Activated T-cell treated with anti-CD3 and anti-CD28 coated beads, Interleukin-2, amount 50 U/mL, for 72 hours (primary cell): Measurements from ENCODE around the gene PLA2G2C. TPM values are rescaled to one million over a fixed set of nuclear protein-coding genes. Genes with fewer than 3 reads are reported as not detected.
A peak's percentile ranks its signal among the peaks of the same experiment; 100 is the strongest.

Experiments
- ATAC-seq, 2 donors: fragments of 150-1000 bp; cut with Tn5 transposase; replicated peaks in 1 of 2; 2 replicates each; pipeline ENCODE4 v1.10.0; 2021; ENCODE audit warnings: moderate library complexity in 2 of 2, mild to moderate bottlenecking in 1 of 2
- DNase-seq, 2 donors: peaks; one replicate each; pipeline ENCODE4 v3.0.0; 2021 to 2022; ENCODE audit warnings: mixed read lengths in 1 of 2
- H3K27ac Mint-ChIP-seq: one replicate; pipeline ENCODE4 v1.8.0; 2022; ENCODE audit warnings: mild to moderate bottlenecking, moderate library complexity, mixed read lengths
- H3K27me3 Mint-ChIP-seq: one replicate; pipeline ENCODE4 v1.8.0; 2022; ENCODE audit warnings: low read depth, mixed read lengths
- H3K36me3 Mint-ChIP-seq, 2 donors: one replicate each; pipeline ENCODE4 v1.8.0; 2022; ENCODE audit warnings: mixed read lengths in 2 of 2, mild to moderate bottlenecking in 1 of 2; ENCODE audit not compliant: insufficient read depth in 2 of 2
- H3K4me1 Mint-ChIP-seq: one replicate; pipeline ENCODE4 v1.8.0; 2022; ENCODE audit warnings: low read depth, mixed read lengths
- H3K4me3 Mint-ChIP-seq, 2 donors: one replicate each; pipeline ENCODE4 v1.8.0; 2022; ENCODE audit warnings: mild to moderate bottlenecking in 2 of 2, mixed read lengths in 2 of 2, moderate library complexity in 2 of 2
- H3K9me3 Mint-ChIP-seq, 2 donors: one replicate each; pipeline ENCODE4 v1.8.0; 2022; ENCODE audit warnings: mixed read lengths in 2 of 2
- total RNA-seq, 2 donors: library from RNA; stranded (reverse); gene quantifications; one replicate each; pipeline ENCODE4 v1.2.3, GENCODE V29; 2022

The PLA2G2C gene
- total RNA-seq, 2 donors from 2014 or later, result 3.1 to 3.3 TPM

DNA sequence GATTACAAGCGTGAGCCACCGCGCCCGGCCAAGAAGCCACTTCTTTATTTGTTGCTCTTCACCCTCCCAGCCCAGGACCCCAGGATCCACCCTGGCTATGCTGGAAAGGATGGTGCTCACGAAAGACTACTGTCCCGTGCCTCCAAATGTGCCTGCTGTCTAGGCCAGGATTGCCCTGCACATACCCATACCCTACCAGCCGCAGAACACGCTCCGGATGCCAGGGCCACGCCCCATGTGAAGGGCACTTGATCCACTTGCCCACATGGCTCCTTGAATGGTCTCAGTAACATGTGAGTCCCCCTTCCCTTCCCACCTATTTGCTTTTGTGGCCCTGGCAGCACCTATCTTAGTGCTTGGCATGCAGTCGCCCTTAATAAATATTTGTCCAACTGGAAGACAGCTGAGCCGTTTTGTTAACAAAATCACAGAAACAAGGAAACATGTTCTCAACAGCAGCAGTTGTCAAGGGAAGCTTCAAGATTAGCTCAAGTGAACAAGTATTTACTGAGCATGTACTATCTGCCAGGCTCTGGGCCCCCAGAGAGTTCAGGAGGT, 14.2 kb downstream of the PLA2G2C start:
- H3K27me3 Mint-ChIP-seq, result peaks cover 6% of the 10 kb centered on the region
- peaks cover 51% of the 10 kb centered on the region for H3K4me1 Mint-ChIP-seq
- ATAC-seq (no peak), DNase-seq (no peak)
- H3K9me3 Mint-ChIP-seq, result no peaks in the 10 kb centered on the region
- no peak overlapping the region for H3K27ac Mint-ChIP-seq
- H3K36me3 Mint-ChIP-seq, result no peaks in the 10 kb centered on the region
- H3K4me3 Mint-ChIP-seq, result no peak overlapping the region

DNA sequence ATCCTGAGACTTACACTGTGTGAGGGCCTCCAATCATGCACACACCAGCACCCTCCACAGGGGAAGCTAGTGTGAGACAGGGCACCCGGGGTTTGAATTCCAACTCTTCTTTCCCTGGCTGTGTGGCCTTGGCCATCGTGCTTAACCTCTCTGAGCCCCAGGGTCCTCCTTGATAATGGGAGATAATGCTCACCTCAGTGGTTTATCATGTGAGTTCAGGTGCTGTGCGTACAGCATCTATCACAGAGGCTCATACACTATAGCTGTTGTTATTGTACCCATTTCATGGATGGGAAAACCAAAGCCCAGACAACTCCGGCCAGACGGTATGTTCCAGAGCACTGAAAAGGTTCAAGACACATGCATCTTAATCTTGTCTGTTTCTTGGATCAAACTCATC, 16.4 kb downstream of the PLA2G2C start:
- peaks cover 1 to 5% of the 10 kb centered on the region in 2 donors for H3K36me3 Mint-ChIP-seq

DNA sequence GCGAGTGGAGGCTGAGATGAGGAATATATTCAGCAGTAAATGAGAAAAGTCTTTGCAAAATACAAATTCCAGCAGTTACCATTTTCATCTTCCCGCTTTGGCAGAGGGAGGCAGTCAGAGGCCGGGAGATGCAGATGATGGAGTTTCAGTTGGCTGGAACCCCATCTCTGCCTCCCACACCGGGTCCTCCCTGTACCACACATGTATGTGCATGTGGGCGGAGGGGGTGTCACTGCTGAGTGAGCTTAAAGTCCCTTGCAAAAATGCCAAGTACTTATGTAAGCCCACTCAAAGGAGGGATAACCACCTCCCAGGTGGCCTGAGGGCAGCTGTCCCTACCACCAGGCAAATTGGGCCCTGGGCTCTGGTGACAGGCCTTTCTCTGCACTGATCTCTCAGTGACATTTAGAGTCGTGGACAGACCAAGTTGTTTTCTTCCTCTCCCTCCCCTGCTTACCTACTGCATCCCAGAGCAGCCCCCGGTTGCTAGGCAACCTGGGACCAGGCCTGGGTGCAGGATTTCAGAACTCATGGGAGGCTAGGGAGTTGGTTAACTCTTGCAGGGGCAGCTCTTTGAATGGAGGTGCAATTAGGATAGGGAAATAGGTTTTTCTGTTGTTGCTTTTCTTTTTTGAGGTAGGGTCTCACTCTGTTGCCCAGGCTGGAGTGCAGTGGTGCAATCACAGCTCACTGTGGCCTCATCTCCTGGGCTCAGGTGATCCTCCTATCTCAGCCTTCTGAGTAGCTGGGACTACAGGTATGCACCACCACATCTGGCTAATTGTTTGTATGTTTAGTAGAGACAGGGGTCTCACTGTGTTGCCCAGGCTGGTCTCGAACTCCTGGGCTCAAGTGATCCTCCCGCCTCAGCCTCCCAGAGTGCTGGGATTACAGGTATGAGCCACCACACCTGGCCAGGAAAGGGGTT, 17.5 kb downstream of the PLA2G2C start:
- no peak for ATAC-seq
- no peak overlapping the region for H3K4me3 Mint-ChIP-seq
- H3K27me3 Mint-ChIP-seq, result peaks cover 20% of the 10 kb centered on the region
- no peak for DNase-seq
- H3K27ac Mint-ChIP-seq, result no peak overlapping the region
- H3K9me3 Mint-ChIP-seq, result peaks cover 3 to 5% of the 10 kb centered on the region in 2 donors
- H3K36me3 Mint-ChIP-seq, result peaks cover 4 to 7% of the 10 kb centered on the region in 2 donors
- H3K4me1 Mint-ChIP-seq, result peaks cover 30% of the 10 kb centered on the region

More for the DNA sequence above, 16.4 kb downstream of the PLA2G2C start:
- Mint-ChIP-seq H3K27ac (no peak overlapping the region), H3K4me1 (peaks cover 38% of the 10 kb centered on the region), H3K4me3 (no peak overlapping the region), H3K9me3 (peaks cover 2 to 4% of the 10 kb centered on the region in 2 donors), H3K27me3 (peaks cover 15% of the 10 kb centered on the region)
- ATAC-seq, result no peak
- no peak for DNase-seq

DNA sequence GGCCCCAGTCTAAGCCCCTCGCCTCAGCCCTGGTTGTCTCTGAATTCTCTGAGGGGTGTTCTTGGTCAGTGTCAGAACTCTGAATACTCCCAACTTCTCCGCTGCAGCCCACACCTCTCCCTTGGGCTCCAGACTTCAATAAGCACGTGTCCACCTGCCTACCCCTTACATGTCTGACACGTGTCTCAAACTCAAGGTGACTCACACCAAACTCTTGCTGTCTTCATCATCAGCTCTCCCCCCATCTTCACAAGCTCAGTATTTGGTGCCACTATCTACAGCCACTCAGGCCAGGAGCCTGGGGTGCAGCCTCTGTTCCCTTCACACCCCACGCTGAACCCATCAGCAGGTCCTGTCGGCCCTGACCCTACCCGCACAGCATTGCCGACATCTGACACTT, 19.2 kb downstream of the PLA2G2C start:
- H3K36me3 Mint-ChIP-seq, result peaks cover 7 to 14% of the 10 kb centered on the region in 2 donors
- ATAC-seq, result no peak
- peaks cover 3 to 10% of the 10 kb centered on the region in 2 donors for H3K9me3 Mint-ChIP-seq
- peaks cover 19% of the 10 kb centered on the region for H3K4me1 Mint-ChIP-seq
- no peak overlapping the region for H3K27ac Mint-ChIP-seq
- peaks cover 20% of the 10 kb centered on the region for H3K27me3 Mint-ChIP-seq
- no peak overlapping the region for H3K4me3 Mint-ChIP-seq
- DNase-seq, result no peak

DNA sequence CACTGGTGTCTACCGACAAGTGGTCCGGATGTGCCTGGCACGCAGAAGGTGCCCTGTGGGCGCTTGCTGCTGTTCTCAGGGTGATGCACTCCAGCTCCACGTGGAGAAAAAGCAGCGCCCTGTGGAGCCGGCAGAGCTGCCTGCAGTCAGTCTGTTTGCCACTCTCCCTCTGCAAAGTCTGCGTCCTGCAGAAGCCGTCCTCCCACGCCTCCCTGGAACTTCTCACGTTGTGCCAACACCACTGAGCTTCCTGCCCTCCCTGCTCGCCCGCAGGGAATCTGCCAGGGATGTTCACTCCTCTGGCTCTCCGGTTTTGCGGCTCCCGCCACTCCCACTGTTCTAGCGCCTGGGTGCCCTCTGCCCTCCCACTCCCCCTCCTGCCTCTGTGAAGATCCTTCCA, 20.3 kb downstream of the PLA2G2C start:
- DNase-seq (no peak), ATAC-seq (no peak)
- Mint-ChIP-seq H3K4me3 (no peak overlapping the region), H3K9me3 (peaks cover 3 to 12% of the 10 kb centered on the region in 2 donors), H3K36me3 (peaks cover 7 to 16% of the 10 kb centered on the region in 2 donors), H3K4me1 (peaks cover 10% of the 10 kb centered on the region), H3K27me3 (peaks cover 20% of the 10 kb centered on the region), H3K27ac (no peak overlapping the region)

DNA sequence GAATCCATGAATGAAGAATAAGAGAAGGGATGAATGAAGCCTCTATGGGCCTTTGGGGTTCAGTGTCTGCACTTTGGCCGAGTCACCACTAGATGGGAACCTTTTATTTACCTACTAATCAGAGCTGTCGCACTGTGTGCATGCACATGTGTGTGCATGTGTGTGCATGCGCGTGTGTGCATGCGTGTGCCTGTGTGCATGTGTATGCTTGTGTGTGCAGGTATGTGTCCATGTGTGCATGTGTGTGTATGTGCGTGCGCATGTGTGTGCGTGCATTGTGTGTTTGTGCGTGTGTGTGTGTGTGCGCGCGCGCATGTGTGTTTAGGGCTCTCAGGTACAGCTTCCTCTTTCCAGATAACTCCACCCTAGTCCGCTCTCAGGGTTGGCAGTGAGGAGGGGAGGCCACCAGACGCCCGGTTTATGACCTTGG, 20.8 kb downstream of the PLA2G2C start:
- peaks cover 10% of the 10 kb centered on the region for H3K4me1 Mint-ChIP-seq
- H3K27ac Mint-ChIP-seq, result no peak overlapping the region
- DNase-seq (no peak), ATAC-seq (peak in 1 of 2 donors; percentile 27)
- peaks cover 20% of the 10 kb centered on the region for H3K27me3 Mint-ChIP-seq
- peaks cover 10 to 16% of the 10 kb centered on the region in 2 donors for H3K36me3 Mint-ChIP-seq
- H3K4me3 Mint-ChIP-seq, result no peak overlapping the region
- peaks cover 3 to 12% of the 10 kb centered on the region in 2 donors for H3K9me3 Mint-ChIP-seq

DNA sequence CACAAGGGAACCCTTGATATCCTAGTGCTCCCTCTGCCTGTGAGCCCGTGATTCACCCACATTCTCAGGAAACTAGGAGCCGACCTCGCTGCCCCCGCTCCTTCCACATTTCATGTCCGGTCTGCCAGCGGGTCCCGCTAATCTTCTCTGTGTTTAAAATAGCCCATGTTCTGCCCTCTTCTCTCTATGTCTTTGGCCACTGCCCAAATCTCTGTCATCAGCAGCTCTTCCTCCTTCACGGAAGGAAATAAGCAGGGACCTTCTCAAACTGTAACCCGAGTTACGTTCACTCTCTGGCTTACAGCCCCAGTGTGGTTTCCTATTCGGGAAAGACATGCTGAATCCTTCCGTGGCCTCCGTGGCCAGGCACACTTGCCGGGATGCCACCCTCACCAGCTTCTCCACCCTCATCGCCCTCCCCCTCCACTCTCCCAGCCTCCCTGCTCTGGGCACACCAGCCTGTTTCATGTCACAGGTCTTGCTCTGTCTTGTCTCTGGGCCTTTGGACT, 21.6 kb downstream of the PLA2G2C start:
- Mint-ChIP-seq H3K4me1 (peaks cover 10% of the 10 kb centered on the region), H3K36me3 (peaks cover 12 to 16% of the 10 kb centered on the region in 2 donors), H3K27me3 (peaks cover 20% of the 10 kb centered on the region), H3K9me3 (peaks cover 3 to 14% of the 10 kb centered on the region in 2 donors), H3K27ac (no peak overlapping the region), H3K4me3 (no peak overlapping the region)
- ATAC-seq (no peak), DNase-seq (no peak)

DNA sequence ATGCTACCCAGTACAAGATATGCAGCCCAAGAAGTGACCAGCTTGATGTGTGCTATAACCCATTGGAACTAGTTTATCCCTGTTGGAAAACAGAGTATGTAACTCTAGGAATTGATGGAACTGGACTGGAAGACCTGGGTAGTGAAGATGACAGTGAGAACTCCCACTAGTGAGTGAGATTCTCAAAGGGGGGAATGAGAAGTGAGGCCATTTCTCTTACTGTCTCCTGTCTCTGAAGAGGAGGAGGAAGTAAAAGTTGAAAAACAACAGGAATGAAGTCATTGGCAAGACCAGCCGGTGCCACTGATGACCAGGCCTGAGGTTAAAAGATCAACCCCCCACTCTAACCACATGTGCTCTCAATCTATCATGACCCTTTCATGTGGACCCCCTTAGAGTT, 26.3 kb downstream of the PLA2G2C start:
- Mint-ChIP-seq H3K27me3 (peaks cover 6% of the 10 kb centered on the region), H3K27ac (no peak overlapping the region), H3K36me3 (peaks cover 14% of the 10 kb centered on the region in 2 donors), H3K4me3 (no peak overlapping the region), H3K4me1 (no peaks in the 10 kb centered on the region), H3K9me3 (peaks cover 2 to 18% of the 10 kb centered on the region in 2 donors)
- ATAC-seq (no peak), DNase-seq (no peak)

DNA sequence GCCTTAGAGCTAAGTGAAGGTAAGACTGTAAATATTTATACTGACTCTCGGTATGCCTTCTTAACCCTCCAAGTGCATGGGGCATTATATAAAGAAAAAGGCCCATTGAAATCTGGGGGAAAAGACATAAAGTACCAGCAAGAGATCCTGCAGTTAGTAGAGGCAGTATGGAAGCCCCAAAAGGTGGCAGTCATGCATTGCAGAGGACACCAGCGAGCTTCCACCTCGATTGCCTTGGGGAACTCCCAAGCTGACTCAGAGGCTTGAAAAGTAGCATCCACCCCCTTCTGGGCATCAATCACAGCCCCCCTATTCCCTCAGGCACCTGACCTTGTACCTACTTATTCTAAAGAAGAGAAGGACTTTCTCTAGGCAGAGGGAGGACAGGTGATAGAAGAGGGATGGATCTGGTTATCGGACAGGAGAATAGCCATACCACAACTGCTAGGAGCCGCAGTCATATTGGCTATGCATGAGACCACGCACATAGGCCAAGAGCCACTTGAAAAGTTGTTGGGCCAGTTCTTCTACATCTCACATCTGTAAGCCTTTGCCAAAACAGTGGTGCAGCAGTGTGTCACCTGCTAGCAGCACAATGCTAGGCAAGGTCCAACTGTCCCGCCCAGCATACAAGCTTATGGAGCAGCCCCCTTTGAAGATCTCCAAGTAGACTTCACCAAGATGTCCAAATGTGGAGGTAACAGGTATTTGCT, 27.8 kb downstream of the PLA2G2C start:
- Mint-ChIP-seq H3K36me3 (peaks cover 11 to 12% of the 10 kb centered on the region in 2 donors), H3K9me3 (peaks cover 0 to 16% of the 10 kb centered on the region in 2 donors), H3K4me3 (no peak overlapping the region), H3K27me3 (no peaks in the 10 kb centered on the region), H3K27ac (no peak overlapping the region), H3K4me1 (peaks cover 10% of the 10 kb centered on the region)
- no peak for DNase-seq
- ATAC-seq, result no peak

DNA sequence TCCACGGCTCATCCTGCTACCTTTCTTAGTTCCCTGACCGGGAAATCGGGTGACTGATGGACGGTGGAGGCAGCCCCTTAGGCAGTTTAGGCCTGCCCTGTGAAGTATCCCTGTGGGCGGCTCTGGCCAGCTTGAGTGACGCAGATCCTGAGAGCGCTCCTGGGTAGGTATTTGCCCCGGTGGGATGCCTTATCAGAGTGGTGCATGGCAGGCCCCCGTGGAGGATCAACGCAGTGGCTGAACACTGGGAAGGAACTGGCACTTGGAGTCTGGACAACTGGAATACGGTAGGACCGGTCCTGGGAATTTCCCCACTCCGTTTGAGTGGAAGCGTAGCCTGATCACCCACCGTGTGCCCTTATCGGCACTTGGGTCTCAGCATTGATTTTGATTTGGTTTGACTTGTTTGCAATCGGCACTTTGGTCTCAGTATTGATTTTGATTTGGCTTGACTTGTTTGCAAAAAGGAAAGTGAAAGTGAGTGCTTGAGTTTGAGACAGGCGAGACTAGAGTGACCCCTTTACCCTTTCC, 32.0 kb downstream of the PLA2G2C start:
- H3K4me3 Mint-ChIP-seq, result peak overlapping the region; percentile 43 to 66
- peaks cover 4% of the 10 kb centered on the region for H3K27me3 Mint-ChIP-seq
- peak overlapping the region; percentile 58 for H3K27ac Mint-ChIP-seq
- H3K36me3 Mint-ChIP-seq, result peaks cover 2 to 3% of the 10 kb centered on the region in 2 donors
- H3K9me3 Mint-ChIP-seq, result peaks cover 0 to 5% of the 10 kb centered on the region in 2 donors
- no peak for DNase-seq
- ATAC-seq, result no peak
- peaks cover 19% of the 10 kb centered on the region for H3K4me1 Mint-ChIP-seq

DNA sequence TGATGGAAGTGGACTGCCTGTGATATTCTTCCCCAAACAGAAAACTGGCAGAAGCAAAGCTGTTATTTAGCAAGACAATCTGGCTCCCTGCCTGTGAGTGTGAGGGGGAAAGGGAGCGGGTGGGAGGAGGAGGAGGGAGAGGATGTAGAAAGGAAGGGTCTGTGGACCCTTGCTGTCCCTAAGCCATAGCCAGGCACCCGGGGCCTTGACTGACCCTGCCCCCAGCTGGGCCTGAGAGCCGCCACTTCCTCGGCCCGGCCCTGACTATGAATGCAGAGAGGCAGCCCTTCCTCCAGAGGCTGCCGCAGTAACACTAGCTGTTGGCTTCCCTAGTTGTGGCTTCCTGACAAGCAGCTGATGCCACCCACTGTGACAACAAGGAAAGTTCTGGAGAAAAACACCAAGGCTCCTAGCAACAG, 33.3 kb downstream of the PLA2G2C start:
- Mint-ChIP-seq H3K27ac (no peak overlapping the region), H3K27me3 (peaks cover 4% of the 10 kb centered on the region), H3K9me3 (no peaks in the 10 kb centered on the region), H3K4me1 (peaks cover 19% of the 10 kb centered on the region), H3K36me3 (no peaks in the 10 kb centered on the region), H3K4me3 (no peak overlapping the region)
- DNase-seq (no peak), ATAC-seq (no peak)

DNA sequence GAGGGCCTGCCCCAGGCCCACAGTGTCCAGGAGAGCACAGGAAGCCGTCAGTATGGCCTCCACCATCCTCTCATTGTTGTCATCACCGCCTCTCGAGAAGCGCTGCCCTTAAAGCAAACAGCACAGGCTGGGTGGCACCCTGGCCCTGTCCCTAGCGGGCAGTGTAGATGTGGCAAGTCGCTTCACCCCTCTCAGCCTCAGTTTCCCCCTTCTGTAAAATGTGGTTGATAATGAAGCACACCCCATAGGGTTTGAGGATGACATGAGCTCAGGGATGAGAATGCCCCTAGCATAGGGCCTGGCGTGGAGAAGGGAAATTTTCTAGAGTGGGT, 33.8 kb downstream of the PLA2G2C start:
- H3K27ac Mint-ChIP-seq, result no peak overlapping the region
- no peaks in the 10 kb centered on the region for H3K36me3 Mint-ChIP-seq
- H3K4me3 Mint-ChIP-seq, result peak overlapping the region in 1 of 2 donors; percentile 81
- H3K4me1 Mint-ChIP-seq, result peaks cover 19% of the 10 kb centered on the region
- DNase-seq (no peak), ATAC-seq (peak; percentile 30 to 44)
- H3K27me3 Mint-ChIP-seq, result peaks cover 4% of the 10 kb centered on the region
- no peaks in the 10 kb centered on the region for H3K9me3 Mint-ChIP-seq
